ENCODE results near the gene ST14.

The ST14 gene

DNA sequence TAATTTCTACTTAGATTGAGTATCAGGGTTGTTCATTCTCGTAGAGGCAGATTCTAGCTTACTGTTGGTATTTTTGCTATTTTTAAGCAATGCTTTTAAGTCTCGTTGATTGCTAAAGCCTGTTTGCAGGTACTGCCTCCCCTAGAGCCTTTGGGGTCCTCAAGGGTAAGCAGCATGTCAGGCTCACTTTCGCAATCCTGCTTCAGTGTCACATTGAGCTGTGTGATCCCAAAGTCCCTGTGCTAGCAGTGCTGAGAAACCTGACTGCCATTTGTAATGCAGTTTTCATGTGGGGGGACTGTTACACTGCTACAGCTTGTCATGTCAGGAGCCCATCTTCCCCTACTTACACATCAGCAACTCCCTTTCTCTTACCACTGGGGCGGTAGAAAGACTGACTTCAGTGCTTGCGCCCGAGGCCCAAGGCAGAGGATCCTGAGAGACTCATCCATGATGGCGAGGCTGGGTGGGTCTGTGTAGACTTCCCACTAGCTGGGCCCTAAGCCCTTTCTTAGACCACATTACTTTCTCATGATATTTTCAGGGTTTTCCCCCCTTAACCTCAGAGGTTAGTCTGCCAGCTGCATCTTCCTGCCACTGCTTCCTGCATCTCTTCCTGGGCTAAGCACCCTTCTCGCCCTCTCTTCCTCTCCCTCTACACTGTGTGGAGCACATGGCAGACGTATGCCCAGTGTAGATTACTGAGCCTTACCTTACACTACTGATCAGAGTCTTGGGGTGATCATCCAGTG is 40.8 kb upstream of the ST14 start:
- TF ChIP-seq CTCF (conservative IDR thresholded peaks at IDR 0.05), result no peak
- no peak overlapping the region for H3K27ac ChIP-seq

- no peak overlapping the region for H3K27ac ChIP-seq
- TF ChIP-seq CTCF (conservative IDR thresholded peaks at IDR 0.05), result no peak
These were observed 39.5 kb upstream of the ST14 start for GRCh38 chr11:130120045-130120444.

DNA sequence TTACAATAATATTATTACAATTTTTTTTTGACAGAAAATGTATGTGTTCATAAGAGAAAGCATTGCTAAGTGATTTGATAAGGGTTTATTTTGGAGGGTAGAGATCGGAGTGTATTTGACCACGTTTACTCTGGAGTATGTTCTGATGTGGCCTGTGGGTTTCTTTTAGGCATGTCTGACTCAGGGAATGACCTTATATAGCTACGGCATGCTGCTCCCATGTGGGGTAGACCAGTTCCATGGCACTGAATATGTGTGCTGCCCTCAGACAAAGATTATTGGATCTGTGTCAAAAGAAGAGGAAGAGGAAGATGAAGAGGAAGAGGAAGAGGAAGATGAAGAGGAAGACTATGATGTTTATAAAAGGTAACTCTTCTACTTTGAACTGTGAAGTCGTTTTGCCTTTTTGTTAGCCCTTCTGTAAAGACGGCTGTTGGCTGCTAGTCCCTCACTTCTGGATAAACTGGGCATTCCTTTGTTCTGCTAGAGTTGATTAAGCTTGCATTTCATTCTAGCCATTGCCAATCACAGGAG is 38.1 kb upstream of the ST14 start:
- no peak for TF ChIP-seq CTCF (conservative IDR thresholded peaks at IDR 0.05)
- H3K27ac ChIP-seq, result no peak overlapping the region

- TF ChIP-seq CTCF (conservative IDR thresholded peaks at IDR 0.05), result no peak
- no peak overlapping the region for H3K27ac ChIP-seq
These were observed 37.4 kb upstream of the ST14 start for GRCh38 chr11:130122141-130122575.

GRCh38 chr11:130123414-130124040 is 36.1 kb upstream of the ST14 start:
- no peak overlapping the region for H3K27ac ChIP-seq
- no peak for TF ChIP-seq CTCF (conservative IDR thresholded peaks at IDR 0.05)

DNA sequence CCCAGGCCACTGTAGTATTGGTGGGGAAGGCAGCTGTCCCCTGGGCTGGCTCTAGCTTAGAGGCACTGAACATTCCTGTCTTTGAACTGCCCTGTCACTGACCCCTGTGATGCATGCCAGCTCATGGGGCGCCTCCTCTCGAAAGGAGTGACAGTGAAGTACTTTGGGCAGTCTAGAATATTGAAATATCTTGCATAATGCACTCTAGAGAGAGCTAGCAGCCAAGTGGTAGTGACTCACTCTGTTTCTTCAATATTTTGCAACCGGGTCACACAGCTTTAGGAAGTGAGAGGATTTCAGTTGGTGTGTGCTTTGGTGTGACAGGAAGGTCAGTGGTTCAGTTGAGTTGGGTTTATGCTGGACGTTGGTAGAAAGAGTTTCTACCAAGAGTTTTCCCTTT is 35.5 kb upstream of the ST14 start:
- no peak overlapping the region for H3K27ac ChIP-seq
- TF ChIP-seq CTCF (conservative IDR thresholded peaks at IDR 0.05), result no peak

DNA sequence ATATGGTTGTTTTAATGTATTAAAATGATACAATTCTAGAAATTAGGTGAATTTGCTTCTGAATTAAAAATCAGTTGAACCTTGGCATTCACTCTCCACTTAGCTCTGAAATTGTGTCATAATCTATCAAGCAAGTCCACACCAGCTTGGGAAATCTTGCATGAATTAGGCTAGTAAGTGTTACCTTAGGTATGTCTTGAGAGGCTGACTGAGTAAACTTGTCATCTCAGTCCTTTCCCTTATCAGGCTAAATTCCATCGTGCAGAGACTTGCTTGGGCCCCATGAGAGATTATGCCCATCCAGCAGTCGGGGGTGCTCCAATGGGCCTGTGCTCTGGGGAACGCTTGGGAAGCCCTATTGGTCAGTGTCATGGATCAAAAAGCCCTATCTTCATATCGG is 33.9 kb upstream of the ST14 start:
- no peak for TF ChIP-seq CTCF (conservative IDR thresholded peaks at IDR 0.05)
- H3K27ac ChIP-seq, result no peak overlapping the region
